Measurements from ENCODE around the gene LINGO4. TPM values are rescaled to one million over a fixed set of nuclear protein-coding genes. Genes with fewer than 3 reads are reported as not detected.

The LINGO4 gene
- total and polyA plus RNA-seq, 10 of the 15 experiments (the other 5 are each of a cell fraction or from before 2014, with no cell fraction given): not detected

GRCh38 chr1:151839457-151840403 is 34.5 kb upstream of the LINGO4 start, which contains the start of gene C2CD4D (continued):
- TF ChIP-seq CEBPZ (IDR thresholded peaks at IDR 0.05; ENCODE audit: low read depth, low read length): no peak
- no peak for TF ChIP-seq HCFC1 (IDR thresholded peaks at IDR 0.05; ENCODE audit: low read length)
- no peak for TF ChIP-seq EGR1 (IDR thresholded peaks at IDR 0.05; ENCODE audit: borderline replicate concordance in 1 of 2, low read depth in 2 of 2, low read length in 2 of 2)
- no peak for TF ChIP-seq SUPT20H (IDR thresholded peaks at IDR 0.05; ENCODE audit: borderline replicate concordance, control insufficient read depth, low read depth, low read length)
- no peak for TF ChIP-seq MLLT1 (IDR thresholded peaks at IDR 0.05)
- no peak for TF ChIP-seq RAD51 (IDR thresholded peaks at IDR 0.05)
- TF ChIP-seq E4F1 (IDR thresholded peaks at IDR 0.05; ENCODE audit: borderline replicate concordance, partially characterized antibody): no peak
- TF ChIP-seq ASH2L (IDR thresholded peaks at IDR 0.05; ENCODE audit: borderline replicate concordance, low read depth): no peak
- TF ChIP-seq BCLAF1 (IDR thresholded peaks at IDR 0.05): no peak
- no peak for TF ChIP-seq POLR2AphosphoS2 (IDR thresholded peaks at IDR 0.05; ENCODE audit: low read depth, low read length)
- TF ChIP-seq WRNIP1 (IDR thresholded peaks at IDR 0.05; ENCODE audit: borderline replicate concordance, low read depth, low read length): 0 out of 2 replicates have a peak, but pooled peaks have one; percentile 76
- TF ChIP-seq NKRF (conservative IDR thresholded peaks at IDR 0.05): peak; percentile 39; the same call in 1 of the 2 replicates

Measured in GM12878 (cell line).